Measurements from ENCODE around the gene STK24.

Gene STK24

GRCh38 chr13:98532254-98532653, 44.7 kb downstream of the STK24 start:
- Histone ChIP-seq H3K4me1 (no peaks in the 10 kb centered on the region; the same call in 1 of the 2 replicates), H3K4me3 (ENCODE audit: low read depth, low read length) (no peak overlapping the region), H3K9me3 (no peaks in the 10 kb centered on the region), H3K27me3 (no peaks in the 10 kb centered on the region), H3K36me3 (no peaks in the 10 kb centered on the region)
- no peak for DNase-seq
- no peak for TF ChIP-seq CTCF (IDR thresholded peaks at IDR 0.05; ENCODE audit: low read depth, low read length)

GRCh38 chr13:98530217-98530616, 46.7 kb downstream of the STK24 start:
- no peak overlapping the region for H3K4me3 ChIP-seq (ENCODE audit: low read depth, low read length)

DNA sequence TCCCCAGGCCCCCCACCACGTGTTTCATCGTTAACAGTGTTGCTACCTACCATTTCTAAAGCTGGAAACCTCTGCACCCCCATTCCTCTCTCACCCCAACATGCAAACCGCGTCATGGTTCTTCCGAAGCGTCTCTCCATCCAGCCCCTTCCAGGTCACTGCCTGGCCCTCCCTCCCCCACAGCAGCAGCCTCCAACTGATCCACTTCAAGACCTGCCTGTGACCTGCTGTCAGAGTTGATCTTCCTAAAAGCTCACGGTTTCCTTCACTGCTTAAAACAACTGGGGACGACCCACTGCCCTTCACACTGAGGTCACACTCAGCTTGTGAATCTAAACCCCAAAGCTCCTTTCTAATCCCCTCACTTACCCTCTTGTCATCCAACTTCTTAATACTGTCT, 47.7 kb downstream of the STK24 start:
- TF ChIP-seq CTCF (IDR thresholded peaks at IDR 0.05; ENCODE audit: low read depth, low read length) = no peak
- Histone ChIP-seq H3K9me3 (no peaks in the 10 kb centered on the region), H3K4me3 (ENCODE audit: low read depth, low read length) (no peak overlapping the region), H3K36me3 (no peaks in the 10 kb centered on the region; the same call in 1 of the 2 replicates), H3K27me3 (no peaks in the 10 kb centered on the region), H3K4me1 (peaks cover 4% of the 10 kb centered on the region; the same call in 1 of the 2 replicates)
- no peak for DNase-seq

More at GRCh38 chr13:98530217-98530616, 46.7 kb downstream of the STK24 start:
- no peak for DNase-seq
- Histone ChIP-seq H3K4me1 (no peaks in the 10 kb centered on the region), H3K36me3 (no peaks in the 10 kb centered on the region), H3K9me3 (no peaks in the 10 kb centered on the region), H3K27me3 (no peaks in the 10 kb centered on the region)
- no peak for TF ChIP-seq CTCF (IDR thresholded peaks at IDR 0.05; ENCODE audit: low read depth, low read length)

DNA sequence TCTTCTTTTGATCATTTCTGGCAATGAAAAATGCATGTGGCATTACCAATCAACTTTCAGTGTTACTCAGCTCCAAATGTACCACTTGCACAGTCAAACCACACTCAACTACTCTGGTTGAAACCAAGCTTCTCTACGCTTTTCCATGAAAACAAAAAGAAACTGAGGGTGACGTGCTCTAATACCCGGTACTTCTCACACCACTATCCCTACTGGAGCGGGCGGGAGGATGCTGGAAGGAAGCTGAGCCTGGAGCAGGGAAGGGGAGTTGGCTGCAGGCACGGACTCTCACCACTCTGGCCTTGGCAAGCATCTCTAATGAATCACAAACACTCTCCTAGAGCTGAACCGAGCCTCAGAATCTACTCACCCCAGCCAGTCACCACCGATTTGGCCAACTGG, 48.2 kb downstream of the STK24 start:
- Histone ChIP-seq H3K9me3 (no peaks in the 10 kb centered on the region), H3K27me3 (no peaks in the 10 kb centered on the region), H3K36me3 (no peaks in the 10 kb centered on the region; the same call in 1 of the 2 replicates), H3K4me1 (peaks cover 4% of the 10 kb centered on the region; the same call in 1 of the 2 replicates), H3K4me3 (ENCODE audit: low read depth, low read length) (no peak overlapping the region)
- no peak for DNase-seq
- TF ChIP-seq CTCF (IDR thresholded peaks at IDR 0.05; ENCODE audit: low read depth, low read length) = no peak

DNA sequence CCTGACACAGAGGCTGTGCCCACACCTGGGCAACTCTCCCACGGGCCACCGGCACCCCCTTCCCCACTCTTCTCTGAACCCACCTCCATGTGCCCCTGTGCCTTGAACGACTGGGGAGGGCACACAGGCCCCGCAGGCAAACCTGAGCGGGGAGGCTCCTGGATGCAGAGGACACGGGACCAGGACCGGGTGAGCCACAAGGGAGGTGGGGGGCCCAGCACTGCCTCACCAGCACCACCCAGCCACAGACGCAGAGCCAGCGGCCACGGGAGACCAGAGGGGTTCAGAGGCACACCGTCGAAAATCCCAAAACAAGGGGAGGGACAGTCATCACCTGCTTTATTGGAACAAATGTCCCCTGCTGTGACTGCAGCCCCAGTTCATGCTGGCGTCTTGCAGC, 49.4 kb downstream of the STK24 start:
- no peaks in the 10 kb centered on the region for H3K9me3 ChIP-seq
- DNase-seq = no peak
- TF ChIP-seq CTCF (IDR thresholded peaks at IDR 0.05; ENCODE audit: low read depth, low read length) = no peak
- H3K4me3 ChIP-seq (ENCODE audit: low read depth, low read length) = no peak overlapping the region
- no peaks in the 10 kb centered on the region; the same call in 1 of the 2 replicates for H3K36me3 ChIP-seq
- no peaks in the 10 kb centered on the region for H3K27me3 ChIP-seq
- peaks cover 4% of the 10 kb centered on the region; the same call in 1 of the 2 replicates for H3K4me1 ChIP-seq

DNA sequence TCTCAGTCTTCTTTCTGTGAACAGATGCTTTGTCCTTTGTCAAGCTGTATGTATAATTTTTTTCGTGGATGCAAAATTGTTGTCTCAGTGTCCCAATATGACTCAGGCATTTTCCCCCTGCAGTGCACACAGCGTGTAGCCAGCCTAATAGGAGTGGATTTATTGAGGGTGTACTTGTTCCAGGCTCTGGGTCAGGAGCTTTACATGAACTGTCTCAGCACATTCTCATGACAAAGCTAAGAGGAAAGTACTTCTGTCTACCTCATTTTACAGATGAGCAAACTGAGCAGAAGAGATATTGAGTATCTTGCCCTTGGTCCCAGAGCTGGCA, 50.8 kb downstream of the STK24 start:
- no peak overlapping the region for H3K4me3 ChIP-seq (ENCODE audit: low read depth, low read length)
- H3K36me3 ChIP-seq = no peaks in the 10 kb centered on the region; the same call in 1 of the 2 replicates
- H3K4me1 ChIP-seq = peaks cover 4% of the 10 kb centered on the region; the same call in 1 of the 2 replicates
- H3K27me3 ChIP-seq = no peaks in the 10 kb centered on the region
- TF ChIP-seq CTCF (IDR thresholded peaks at IDR 0.05; ENCODE audit: low read depth, low read length) = no peak
- DNase-seq = no peak
- no peaks in the 10 kb centered on the region for H3K9me3 ChIP-seq

Measured in BE2C (cell line).